GM04504 (cell line): Measurements from ENCODE around the gene FMNL3.

Experiments
- DNase-seq: peaks from one replicate; pipeline ENCODE4 v3.0.0-alpha.2; 2012; ENCODE audit warnings: low read depth

Gene FMNL3

GRCh38 chr12:49652921-49653520 is 54.2 kb downstream of the FMNL3 start:
- DNase-seq = no peak

- DNase-seq = no peak
These were observed 55.4 kb downstream of the FMNL3 start for GRCh38 chr12:49651855-49652254.

- DNase-seq = no peak
These were observed 57.3 kb downstream of the FMNL3 start for GRCh38 chr12:49649892-49650291.

GRCh38 chr12:49649445-49649844 is 57.8 kb downstream of the FMNL3 start:
- no peak for DNase-seq

- no peak for DNase-seq
These were observed 58.5 kb downstream of the FMNL3 start for GRCh38 chr12:49648712-49649003.

- no peak for DNase-seq
These were observed 59.1 kb downstream of the FMNL3 start for GRCh38 chr12:49647827-49648711.

- DNase-seq = no peak
These were observed 60.1 kb downstream of the FMNL3 start for GRCh38 chr12:49646871-49647654.

- DNase-seq = no peak
These were observed 60.8 kb downstream of the FMNL3 start for GRCh38 chr12:49646331-49646830.

GRCh38 chr12:49645146-49646039 is 61.8 kb downstream of the FMNL3 start:
- no peak for DNase-seq

GRCh38 chr12:49644620-49644994 is 62.6 kb downstream of the FMNL3 start:
- DNase-seq = peak; percentile 44

GRCh38 chr12:49643961-49644619 is 63.1 kb downstream of the FMNL3 start:
- DNase-seq = no peak

- no peak for DNase-seq
These were observed 64.1 kb downstream of the FMNL3 start for GRCh38 chr12:49643135-49643534.

GRCh38 chr12:49642370-49642802 is 64.8 kb downstream of the FMNL3 start:
- DNase-seq = no peak

- DNase-seq = no peak
These were observed 65.3 kb downstream of the FMNL3 start for GRCh38 chr12:49641748-49642369.

- peak; percentile 28 for DNase-seq
These were observed 70.0 kb downstream of the FMNL3 start for GRCh38 chr12:49636979-49637755.

GRCh38 chr12:49636574-49636973 is 70.6 kb downstream of the FMNL3 start:
- DNase-seq = no peak

GRCh38 chr12:49635656-49636055 is 71.5 kb downstream of the FMNL3 start:
- no peak for DNase-seq

- DNase-seq = no peak
These were observed 72.2 kb downstream of the FMNL3 start for GRCh38 chr12:49635036-49635435.

- DNase-seq = no peak
These were observed 73.4 kb downstream of the FMNL3 start for GRCh38 chr12:49633703-49634345.
